Activated T-helper 17 cell treated with anti-CD3 and anti-CD28 coated beads, Interleukin-2, amount 50 U/mL, for 72 hours (primary cell): ENCODE measurements around the gene DLG4. TPM values are rescaled to one million over a fixed set of nuclear protein-coding genes. Genes with fewer than 3 reads are reported as not detected.

ENCODE experiments used
- total RNA-seq, 2 donors: library from RNA; stranded (reverse); gene quantifications; one replicate each; pipeline ENCODE4 v1.2.3, GENCODE V29; 2022

Gene DLG4
- total RNA-seq, 2 donors from 2014 or later = 5.9 to 19.4 TPM

Other genes starting within 250 kb of the DLG4 start
- not detected for gene ALOX12, start 223.8 kb downstream of the DLG4 start, total RNA-seq
- gene RNASEK, start 207.2 kb downstream of the DLG4 start, total RNA-seq = 100 to 1,000 TPM; 162 to 180 TPM
- 1 to 10 TPM in 1 of 2 donors, under 1 TPM in 1; 0.50 to 2.3 TPM for gene BCL6B, start 196.8 kb downstream of the DLG4 start, total RNA-seq
- 10 to 100 TPM; 10.7 to 11.8 TPM for gene SLC16A13, start 183.8 kb downstream of the DLG4 start, total RNA-seq
- 1 to 10 TPM in 1 of 2 donors, under 1 TPM in 1; 0.63 to 3.5 TPM for gene SLC16A11, start 175.7 kb downstream of the DLG4 start, total RNA-seq
- gene CLEC10A, start 139.6 kb downstream of the DLG4 start, total RNA-seq = not detected
- not detected for gene ASGR2, start 105.0 kb downstream of the DLG4 start, total RNA-seq
- gene ASGR1, start 40.5 kb downstream of the DLG4 start, total RNA-seq = 1 to 10 TPM in 1 of 2 donors, under 1 TPM in 1; 0.67 to 4.5 TPM
- 100 to 1,000 TPM; 495 to 517 TPM for gene ACADVL, start 102 bp upstream of the DLG4 start, total RNA-seq
- gene DVL2, start 14.7 kb upstream of the DLG4 start, total RNA-seq = 10 to 100 TPM; 49.1 to 77.5 TPM
- gene PHF23, start 19.6 kb upstream of the DLG4 start, total RNA-seq = 10 to 100 TPM; 43.5 to 52.3 TPM
- 100 to 1,000 TPM; 190 to 239 TPM for gene GABARAP, start 22.6 kb upstream of the DLG4 start, total RNA-seq
- 100 to 1,000 TPM; 152 to 209 TPM for gene CTDNEP1, start 31.9 kb upstream of the DLG4 start, total RNA-seq
- 10 to 100 TPM; 43.7 to 72.0 TPM for gene ELP5, start 32.4 kb upstream of the DLG4 start, total RNA-seq
- gene CLDN7, start 42.6 kb upstream of the DLG4 start, total RNA-seq = 1 to 10 TPM in 1 of 2 donors, under 1 TPM in 1; 0.52 to 1.0 TPM
- gene SLC2A4, start 61.9 kb upstream of the DLG4 start, total RNA-seq = not detected
- gene YBX2, start 74.8 kb upstream of the DLG4 start, total RNA-seq = under 1 TPM; 0.15 to 0.26 TPM
- gene EIF5A, start 87.8 kb upstream of the DLG4 start, total RNA-seq = 100 to 1,000 TPM; 429 to 978 TPM
- gene GPS2, start 95.5 kb upstream of the DLG4 start, total RNA-seq = 10 to 100 TPM; 38.3 to 65.6 TPM
- 10 to 100 TPM; 22.9 to 33.0 TPM for gene NEURL4, start 109.5 kb upstream of the DLG4 start, total RNA-seq
- gene ACAP1, start 116.7 kb upstream of the DLG4 start, total RNA-seq = 100 to 1,000 TPM; 527 to 774 TPM
- gene KCTD11, start 132.3 kb upstream of the DLG4 start, total RNA-seq = 10 to 100 TPM; 14.0 to 96.8 TPM
- 1 to 10 TPM in 1 of 2 donors, under 1 TPM in 1; 0.22 to 1.1 TPM for gene TMEM95, start 135.3 kb upstream of the DLG4 start, total RNA-seq
- 1 to 10 TPM; 2.9 to 4.8 TPM for gene TNK1, start 161.3 kb upstream of the DLG4 start, total RNA-seq
- 10 to 100 TPM; 62.8 to 94.4 TPM for gene PLSCR3, start 174.7 kb upstream of the DLG4 start, total RNA-seq
- 10 to 100 TPM; 64.1 to 69.7 TPM for gene TMEM256, start 184.3 kb upstream of the DLG4 start, total RNA-seq
- gene NLGN2, start 188.0 kb upstream of the DLG4 start, total RNA-seq = 10 to 100 TPM in 1 of 2 donors, 1 to 10 TPM in 1; 4.5 to 21.7 TPM
- gene SPEM1, start 200.5 kb upstream of the DLG4 start, total RNA-seq = not detected
- not detected for gene SPEM2, start 205.8 kb upstream of the DLG4 start, total RNA-seq
- not detected for gene SPEM3, start 209.0 kb upstream of the DLG4 start, total RNA-seq
- gene TMEM102, start 215.6 kb upstream of the DLG4 start, total RNA-seq = 10 to 100 TPM; 17.7 to 18.0 TPM
- 10 to 100 TPM in 1 of 2 donors, 1 to 10 TPM in 1; 4.4 to 16.9 TPM for gene FGF11, start 219.7 kb upstream of the DLG4 start, total RNA-seq
- 10 to 100 TPM; 10.9 to 13.0 TPM for gene CHRNB1, start 225.2 kb upstream of the DLG4 start, total RNA-seq